Breast epithelium (tissue), 4 donors: ENCODE data around the gene FAN1. TPM values are rescaled to one million over a fixed set of nuclear protein-coding genes. Genes with fewer than 3 reads are reported as not detected.
A peak's percentile ranks its signal among the peaks of the same experiment; 100 is the strongest.

Source experiments
- DNase-seq, 2 donors: peaks; one replicate each; pipeline ENCODE4 v3.0.0-alpha.2; 2019; ENCODE audit warnings: low spot score in 2 of 2
- H3K27ac ChIP-seq, 2 donors: fragments of 200-600 bp; sonication (generic) in 1 of 2; one replicate each; pipeline ENCODE4 v1.5.1; 2016 to 2019; ENCODE audit warnings: mild to moderate bottlenecking in 1 of 2
- H3K27me3 ChIP-seq, 2 donors: fragments of 200-600 bp; sonication (generic) in 1 of 2; one replicate each; pipeline versions ENCODE4 v1.5.1 to v1.6.0; 2017 to 2019; ENCODE audit warnings: control low read depth in 1 of 2, mild to moderate bottlenecking in 1 of 2
- H3K36me3 ChIP-seq: fragments of 200-600 bp; one replicate; pipeline ENCODE4 v1.5.1; 2019
- H3K4me1 ChIP-seq, 2 donors: fragments of 200-600 bp; sonication (generic); one replicate each; pipeline ENCODE4 v1.5.1; 2016 to 2019; ENCODE audit warnings: control low read depth in 1 of 2
- H3K4me3 ChIP-seq, 3 donors: fragments of 200-600 bp; sonication (generic); 1 replicate in 2 of 3; 2 replicates in 1 of 3; pipeline ENCODE4 v1.5.1; 2016 to 2019; ENCODE audit warnings: mild to moderate bottlenecking in 3 of 3, moderate library complexity in 2 of 3
- H3K9me3 ChIP-seq, 2 donors: fragments of 200-600 bp; sonication (generic) in 1 of 2; one replicate each; pipeline ENCODE4 v1.5.1; 2016 to 2019; ENCODE audit warnings: control low read depth in 1 of 2
- POLR2A ChIP-seq: fragments of 450-650 bp; IDR thresholded peaks from one replicate; pipeline ENCODE4 v1.6.1; 2016; ENCODE audit warnings: antibody characterized with exemption, mild to moderate bottlenecking, moderate library complexity
- POLR2AphosphoS5 ChIP-seq, 3 donors: sonication (generic); formaldehyde crosslinking; IDR thresholded peaks; one replicate each; pipeline ENCODE4 v1.6.1; 2017; ENCODE audit warnings: antibody characterized with exemption in 3 of 3
- intact Hi-C: fragments of 100-400 bp; cut with DNase I; formaldehyde crosslinking; loops from one replicate; pipeline ENCODE4 v1.15.1; 2023; ENCODE audit warnings: low total_unique reads
- total RNA-seq, 3 donors: library from RNA; depleted of rRNA; stranded (reverse); fragments of >200 nt; gene quantifications; one replicate each; pipeline ENCODE4 v1.1.0, GENCODE V29; 2016
- TF ChIP-seq, protein P1 (sequence below), 3 donors: fragments of 450-650 bp; IDR thresholded peaks; one replicate each; pipeline ENCODE4 v1.5.1; 2016 to 2017; ENCODE audit warnings: antibody characterized with exemption in 3 of 3, mild to moderate bottlenecking in 3 of 3, moderate library complexity in 3 of 3

FAN1 gene
- total RNA-seq, 3 donors from 2014 or later = 13.1 to 20.9 (median 15.4) TPM

DNA sequence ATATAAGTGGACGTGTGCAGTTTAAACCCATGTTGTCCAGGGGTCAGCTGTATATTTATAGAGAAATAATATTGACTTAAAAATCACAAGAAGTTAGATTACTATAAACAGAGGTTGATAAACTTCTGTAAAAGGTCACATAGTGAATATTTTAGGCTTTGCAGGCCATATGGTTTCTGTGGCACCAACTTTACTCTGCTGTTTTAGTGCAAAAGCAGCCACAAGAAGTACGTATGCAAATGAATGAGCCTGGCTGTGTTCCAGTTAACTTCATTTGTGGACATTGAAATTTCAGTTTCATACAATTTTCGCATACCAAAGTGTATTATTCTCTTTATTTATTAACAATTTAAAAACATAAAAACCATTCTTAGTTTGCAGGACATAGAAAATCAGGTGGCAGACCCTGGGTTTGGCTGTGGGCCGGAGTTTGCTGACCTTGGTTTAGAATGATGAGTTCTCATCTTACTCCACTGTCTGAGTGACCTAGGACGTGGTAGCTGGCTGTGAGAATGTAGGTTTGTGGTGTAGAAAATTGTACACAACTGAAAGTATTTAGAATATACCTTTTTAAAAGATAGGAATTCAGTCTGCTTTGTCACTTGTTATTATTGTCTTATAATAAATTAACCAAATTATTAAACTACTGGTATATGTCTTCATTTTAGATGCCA lies 16.3 kb downstream of the FAN1 start:
- H3K27ac ChIP-seq = no peak overlapping the region
- no peaks in the 10 kb centered on the region for H3K27me3 ChIP-seq
- TF ChIP-seq POLR2A = no peak
- TF ChIP-seq, protein P1, sequence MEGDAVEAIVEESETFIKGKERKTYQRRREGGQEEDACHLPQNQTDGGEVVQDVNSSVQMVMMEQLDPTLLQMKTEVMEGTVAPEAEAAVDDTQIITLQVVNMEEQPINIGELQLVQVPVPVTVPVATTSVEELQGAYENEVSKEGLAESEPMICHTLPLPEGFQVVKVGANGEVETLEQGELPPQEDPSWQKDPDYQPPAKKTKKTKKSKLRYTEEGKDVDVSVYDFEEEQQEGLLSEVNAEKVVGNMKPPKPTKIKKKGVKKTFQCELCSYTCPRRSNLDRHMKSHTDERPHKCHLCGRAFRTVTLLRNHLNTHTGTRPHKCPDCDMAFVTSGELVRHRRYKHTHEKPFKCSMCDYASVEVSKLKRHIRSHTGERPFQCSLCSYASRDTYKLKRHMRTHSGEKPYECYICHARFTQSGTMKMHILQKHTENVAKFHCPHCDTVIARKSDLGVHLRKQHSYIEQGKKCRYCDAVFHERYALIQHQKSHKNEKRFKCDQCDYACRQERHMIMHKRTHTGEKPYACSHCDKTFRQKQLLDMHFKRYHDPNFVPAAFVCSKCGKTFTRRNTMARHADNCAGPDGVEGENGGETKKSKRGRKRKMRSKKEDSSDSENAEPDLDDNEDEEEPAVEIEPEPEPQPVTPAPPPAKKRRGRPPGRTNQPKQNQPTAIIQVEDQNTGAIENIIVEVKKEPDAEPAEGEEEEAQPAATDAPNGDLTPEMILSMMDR (IDR thresholded peaks at IDR 0.05) = no peak
- no peak for TF ChIP-seq POLR2AphosphoS5 (IDR thresholded peaks at IDR 0.05)
- no peak overlapping the region for H3K4me3 ChIP-seq
- H3K4me1 ChIP-seq = no peaks in the 10 kb centered on the region
- no peaks in the 10 kb centered on the region for H3K9me3 ChIP-seq
- no peak for DNase-seq
- no peaks in the 10 kb centered on the region for H3K36me3 ChIP-seq
- intact Hi-C loops = loop anchor here (2.0 kb wide), 1 partner anchor 47 kb away; no protein-coding TSS in a partner anchor

DNA sequence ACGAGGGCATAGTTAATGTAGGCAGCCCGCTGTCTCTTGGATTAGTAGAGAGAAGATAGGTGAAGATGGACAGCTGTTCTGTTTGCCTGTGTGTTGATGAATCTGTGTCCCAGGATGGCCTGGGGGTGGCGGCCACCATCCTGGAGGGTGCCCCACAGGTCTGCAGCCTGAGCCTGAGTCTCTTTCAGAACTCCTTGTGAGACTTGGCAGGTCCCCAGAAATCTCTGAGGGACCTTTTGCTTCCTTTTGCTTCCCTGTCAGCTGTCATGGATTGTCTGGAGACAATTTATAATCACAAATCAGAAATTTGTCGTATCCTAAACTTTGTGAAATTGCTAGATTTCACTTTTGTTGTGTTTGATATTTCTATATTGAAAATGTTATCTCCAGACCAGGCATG lies 17.4 kb downstream of the FAN1 start:
- no peak for DNase-seq
- intact Hi-C loops = loop anchor here (2.0 kb wide), 1 partner anchor 46 kb away; no protein-coding TSS in a partner anchor
- no peaks in the 10 kb centered on the region for H3K27me3 ChIP-seq
- H3K9me3 ChIP-seq = no peaks in the 10 kb centered on the region
- TF ChIP-seq, protein P1 (IDR thresholded peaks at IDR 0.05) = no peak
- TF ChIP-seq POLR2AphosphoS5 (IDR thresholded peaks at IDR 0.05) (no peak), POLR2A (no peak)
- H3K27ac ChIP-seq = no peak overlapping the region
- H3K36me3 ChIP-seq = no peaks in the 10 kb centered on the region
- H3K4me1 ChIP-seq = no peaks in the 10 kb centered on the region
- H3K4me3 ChIP-seq = no peak overlapping the region

DNA sequence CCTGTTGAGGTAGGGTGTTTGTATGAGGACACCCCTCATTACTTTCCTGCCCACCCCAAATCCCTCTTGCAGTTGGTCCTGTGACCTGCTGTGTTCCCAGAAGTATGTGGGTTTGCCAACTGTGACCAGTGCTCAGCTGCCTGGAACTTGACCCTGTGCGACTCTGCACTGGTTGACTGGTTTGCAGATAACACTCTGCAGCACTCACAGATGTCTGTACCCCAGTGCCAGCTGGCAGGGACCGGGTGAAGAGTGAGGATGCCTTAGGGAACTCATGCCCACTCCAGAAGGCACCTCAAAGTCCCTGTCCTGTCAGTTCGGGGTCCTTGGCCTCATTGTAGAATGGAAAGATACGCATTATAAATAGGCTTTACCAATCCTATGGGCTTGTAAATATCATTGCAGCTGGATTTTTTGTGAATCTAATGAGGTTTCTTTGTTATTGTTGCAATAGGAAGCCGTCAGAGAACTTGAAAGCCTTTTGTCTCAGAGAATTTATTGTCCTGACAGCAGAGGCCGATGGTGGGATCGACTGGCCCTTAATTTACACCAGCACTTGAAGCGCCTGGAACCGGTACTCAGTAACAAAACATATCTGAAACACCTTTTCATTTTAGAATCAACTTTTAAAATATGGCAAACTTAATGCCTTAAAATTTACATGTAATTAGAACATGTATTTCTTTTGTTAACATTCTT lies 18.2 kb downstream of the FAN1 start:
- Histone ChIP-seq H3K4me3 (no peak overlapping the region), H3K27me3 (no peaks in the 10 kb centered on the region), H3K9me3 (no peaks in the 10 kb centered on the region), H3K4me1 (no peaks in the 10 kb centered on the region), H3K36me3 (no peaks in the 10 kb centered on the region), H3K27ac (peak overlapping the region; percentile 68 to 76)
- DNase-seq = no peak
- no peak for TF ChIP-seq POLR2AphosphoS5 (IDR thresholded peaks at IDR 0.05)
- no peak for TF ChIP-seq POLR2A
- TF ChIP-seq, protein P1 (IDR thresholded peaks at IDR 0.05) = no peak
- intact Hi-C loops = loop anchor here (2.0 kb wide), 1 partner anchor 45 kb away; no protein-coding TSS in a partner anchor

DNA sequence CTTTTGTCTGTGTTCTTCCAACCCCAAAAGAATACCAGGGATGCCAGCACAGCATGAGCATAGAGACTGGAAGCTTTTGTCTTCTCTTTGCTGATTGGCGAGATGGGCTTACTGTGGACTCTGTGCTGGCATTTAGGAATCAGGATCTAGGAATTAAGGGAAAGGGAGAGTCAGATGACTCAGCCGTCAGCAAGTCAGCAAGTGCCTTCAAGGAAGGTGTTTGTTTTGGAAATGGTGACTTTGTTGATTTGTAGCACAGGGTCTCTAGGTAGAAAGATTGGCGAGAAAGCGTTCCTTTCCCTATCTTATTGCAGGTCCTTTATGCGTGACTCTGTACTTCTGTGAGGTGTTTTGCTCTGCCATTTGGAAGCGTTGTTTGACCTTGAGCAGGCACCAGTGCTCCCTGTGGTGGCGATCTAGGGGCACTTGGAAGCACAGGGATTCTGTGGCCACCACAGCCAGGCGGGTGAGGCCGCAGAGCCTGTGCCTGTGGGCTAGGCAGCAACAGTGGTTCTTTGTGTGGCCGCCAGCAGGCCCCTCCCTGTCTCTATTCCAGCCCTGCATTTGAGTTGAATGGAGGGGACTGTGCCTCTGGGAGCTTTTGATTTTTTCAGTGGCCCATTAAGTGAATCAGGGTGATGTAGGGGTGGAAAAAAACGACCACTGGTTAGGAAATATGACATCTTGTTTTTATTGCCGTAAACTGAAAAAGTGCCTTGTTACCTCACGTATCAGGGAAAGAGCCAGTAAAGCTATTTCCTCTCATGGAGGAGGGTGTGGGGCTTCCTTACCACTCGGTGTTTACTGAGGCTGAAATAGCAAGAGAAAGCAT lies 19.0 kb downstream of the FAN1 start:
- Histone ChIP-seq H3K4me3 (no peak overlapping the region), H3K36me3 (no peaks in the 10 kb centered on the region), H3K4me1 (no peaks in the 10 kb centered on the region), H3K27me3 (no peaks in the 10 kb centered on the region), H3K9me3 (no peaks in the 10 kb centered on the region), H3K27ac (peak overlapping the region; percentile 68 to 76)
- peak in 1 of 2 donors; percentile 47 for DNase-seq
- no peak for TF ChIP-seq POLR2A
- TF ChIP-seq, protein P1 (IDR thresholded peaks at IDR 0.05) = no peak
- no peak for TF ChIP-seq POLR2AphosphoS5 (IDR thresholded peaks at IDR 0.05)
- intact Hi-C loops = no loop called here
